Stomach (tissue), 4 donors: Measurements from ENCODE around the gene CIZ1.

Experiments
- POLR2A ChIP-seq, 4 donors: fragments of 450-650 bp; IDR thresholded peaks; one replicate each; pipeline ENCODE4 v1.6.1; 2016; ENCODE audit warnings: antibody characterized with exemption in 4 of 4, control low read depth in 2 of 4, mild to moderate bottlenecking in 1 of 4, moderate library complexity in 1 of 4
- POLR2AphosphoS5 ChIP-seq, 3 donors: sonication (generic); formaldehyde crosslinking; IDR thresholded peaks; one replicate each; pipeline ENCODE4 v1.6.1; 2016; ENCODE audit warnings: antibody characterized with exemption in 3 of 3
- TF ChIP-seq, protein P1 (sequence below), 7 experiments: fragments of 450-650 bp in 4 of 7; fragments of 200-600 bp in 3 of 7; sonication (generic) in 3 of 7; IDR thresholded peaks; one replicate each; pipeline ENCODE4 v1.5.1; 2016 to 2019; ENCODE audit warnings: antibody characterized with exemption in 7 of 7, control low read depth in 2 of 7, mild to moderate bottlenecking in 1 of 7

DNA sequence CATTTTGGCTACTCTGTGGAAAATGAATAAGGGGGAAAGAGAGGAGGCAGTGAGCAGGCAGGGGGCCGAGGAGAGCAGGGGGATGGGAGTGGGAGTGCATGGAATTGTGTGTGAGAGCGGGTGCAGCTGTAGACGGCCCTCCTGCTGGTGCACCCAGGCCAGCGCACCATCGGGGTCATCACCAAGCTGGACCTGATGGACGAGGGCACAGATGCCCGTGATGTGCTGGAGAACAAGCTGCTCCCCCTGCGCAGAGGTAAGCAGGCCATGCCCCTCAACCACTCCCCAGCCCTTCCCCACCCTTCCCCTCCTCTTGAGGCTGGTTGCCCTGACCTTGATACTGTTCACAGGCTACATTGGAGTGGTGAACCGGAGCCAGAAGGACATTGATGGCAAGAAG is 28.5 kb upstream of the CIZ1 start:
- TF ChIP-seq, protein P1, sequence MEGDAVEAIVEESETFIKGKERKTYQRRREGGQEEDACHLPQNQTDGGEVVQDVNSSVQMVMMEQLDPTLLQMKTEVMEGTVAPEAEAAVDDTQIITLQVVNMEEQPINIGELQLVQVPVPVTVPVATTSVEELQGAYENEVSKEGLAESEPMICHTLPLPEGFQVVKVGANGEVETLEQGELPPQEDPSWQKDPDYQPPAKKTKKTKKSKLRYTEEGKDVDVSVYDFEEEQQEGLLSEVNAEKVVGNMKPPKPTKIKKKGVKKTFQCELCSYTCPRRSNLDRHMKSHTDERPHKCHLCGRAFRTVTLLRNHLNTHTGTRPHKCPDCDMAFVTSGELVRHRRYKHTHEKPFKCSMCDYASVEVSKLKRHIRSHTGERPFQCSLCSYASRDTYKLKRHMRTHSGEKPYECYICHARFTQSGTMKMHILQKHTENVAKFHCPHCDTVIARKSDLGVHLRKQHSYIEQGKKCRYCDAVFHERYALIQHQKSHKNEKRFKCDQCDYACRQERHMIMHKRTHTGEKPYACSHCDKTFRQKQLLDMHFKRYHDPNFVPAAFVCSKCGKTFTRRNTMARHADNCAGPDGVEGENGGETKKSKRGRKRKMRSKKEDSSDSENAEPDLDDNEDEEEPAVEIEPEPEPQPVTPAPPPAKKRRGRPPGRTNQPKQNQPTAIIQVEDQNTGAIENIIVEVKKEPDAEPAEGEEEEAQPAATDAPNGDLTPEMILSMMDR (IDR thresholded peaks at IDR 0.05), result no peak
- TF ChIP-seq POLR2AphosphoS5 (IDR thresholded peaks at IDR 0.05) (no peak), POLR2A (IDR thresholded peaks at IDR 0.05) (no peak)
